GM12878 (cell line): Measurements from ENCODE around the gene NPM1. TPM values are rescaled to one million over a fixed set of nuclear protein-coding genes. Genes with fewer than 3 reads are reported as not detected.

ENCODE experiments used
- ATAC-seq: fragments of 200-7000 bp; cut with Tn5 transposase; 3 replicates; pipeline ENCODE4 v1.9.1; 2020; ENCODE audit warnings: mild to moderate bottlenecking, moderate library complexity
- BruUV-seq: library from RNA; stranded (reverse); fragments of 400-500 nt; replicated peaks from 2 replicates; lab custom pipeline; 2021; lab: Mats Ljungman, UMichigan
- CTCF ChIA-PET: fragments of 300-600 bp; sonication (Branson Sonifier 250); formaldehyde crosslinking; extraction: SDS; loops from one replicate; lab custom pipeline; 2021; ENCODE audit warnings: inconsistent platforms; lab: Yijun Ruan, JAX
- POLR2A ChIA-PET: fragments of 350-600 bp; formaldehyde crosslinking; extraction: SDS; loops from one replicate; lab custom pipeline; 2021; ENCODE audit warnings: inconsistent platforms; lab: Charles Lee
- RAD21 ChIA-PET: fragments of 300-600 bp; sonication (Branson Sonifier 250); formaldehyde crosslinking; loops from one replicate; lab custom pipeline; 2023; ENCODE audit warnings: antibody characterized with exemption; ENCODE audit not compliant: unreplicated experiment; lab: Charles Lee
- SMC1A ChIA-PET: fragments of 300-600 bp; sonication (Branson Sonifier 250); formaldehyde crosslinking; loops from one replicate; lab custom pipeline; 2023; ENCODE audit not compliant: unreplicated experiment, uncharacterized antibody; lab: Charles Lee
- DNase-seq: peaks from one replicate; pipeline ENCODE4 v3.0.0-alpha.2; 2011; ENCODE audit warnings: low read depth, low spot score
- FAIRE-seq: peaks from 3 replicates; lab custom pipeline; 2011; peaks lifted over from hg19 to GRCh38; lab: Jason Lieb, UNC
- H2AFZ ChIP-seq: 2 replicates; pipeline ENCODE4 v1.6.0; 2011; ENCODE audit warnings: low read depth, low read length, control low read depth; ENCODE audit not compliant: control insufficient read depth
- H3K27ac ChIP-seq: 2 replicates; pipeline ENCODE4 v1.5.1; 2011; ENCODE audit warnings: control low read depth; ENCODE audit not compliant: control insufficient read depth, insufficient read depth
- H3K27me3 ChIP-seq, 2 experiments: replicated peaks in 1 of 2; 2 replicates each; pipeline versions ENCODE4 v1.6.0 to v1.6.1; 2011; ENCODE audit warnings: low read length in 1 of 2; ENCODE audit not compliant: control insufficient read depth in 2 of 2, insufficient read depth in 2 of 2
- H3K36me3 ChIP-seq, 2 experiments: 2 replicates each; pipeline ENCODE4 v1.5.1; 2011; ENCODE audit warnings: low read length in 1 of 2; ENCODE audit not compliant: control insufficient read depth in 2 of 2, insufficient read depth in 2 of 2
- H3K4me1 ChIP-seq: 2 replicates; pipeline ENCODE4 v1.6.1; 2011; ENCODE audit warnings: mild to moderate bottlenecking, low read length, moderate library complexity, mixed read lengths; ENCODE audit not compliant: control insufficient read depth, insufficient read depth
- H3K4me2 ChIP-seq: 2 replicates; pipeline ENCODE4 v1.6.0; 2011; ENCODE audit warnings: control low read depth; ENCODE audit not compliant: control insufficient read depth, insufficient read depth
- H3K4me3 ChIP-seq: fragments of 200-600 bp; sonication (generic); 2 replicates; pipeline ENCODE4 v1.5.1; 2016
- H3K79me2 ChIP-seq: 2 replicates; pipeline ENCODE4 v1.6.0; 2011; ENCODE audit warnings: low read length; ENCODE audit not compliant: control insufficient read depth, insufficient read depth
- H3K9ac ChIP-seq: 2 replicates; pipeline ENCODE4 v1.8.0; 2011; ENCODE audit warnings: low read length, control low read depth, mixed read lengths; ENCODE audit not compliant: control insufficient read depth, insufficient read depth
- H3K9me3 ChIP-seq: replicated peaks from 3 replicates; pipeline ENCODE4 v1.5.1; 2011; ENCODE audit warnings: mild to moderate bottlenecking, low read length; ENCODE audit not compliant: control insufficient read depth, insufficient read depth
- H4K20me1 ChIP-seq: 2 replicates; pipeline ENCODE4 v1.6.0; 2011; ENCODE audit not compliant: control insufficient read depth, insufficient read depth
- BHLHE40 ChIP-seq, 2 experiments: fragments of 450-650 bp in 1 of 2; IDR thresholded peaks; 2 replicates each; pipeline ENCODE4 v1.6.1; 2011 to 2017; ENCODE audit warnings: low read depth in 2 of 2, borderline replicate concordance in 1 of 2, improper control_type of control experiment in 1 of 2, low read length in 1 of 2, mild to moderate bottlenecking in 1 of 2
- CBX5 ChIP-seq: sonication (generic); IDR thresholded peaks from 2 replicates; pipeline ENCODE4 v1.6.1; 2016; ENCODE audit warnings: low read depth, moderate library complexity, mild to moderate bottlenecking, inconsistent platforms
- CREB1 ChIP-seq: IDR thresholded peaks from 2 replicates; pipeline ENCODE4 v1.6.1; 2012; ENCODE audit warnings: low read depth, mild to moderate bottlenecking, inconsistent platforms
- DPF2 ChIP-seq: fragments of 450-650 bp; IDR thresholded peaks from 2 replicates; pipeline ENCODE4 v1.6.1; 2017; ENCODE audit warnings: mild to moderate bottlenecking
- EP300 ChIP-seq, 2 experiments: fragments of 150-350 bp in 1 of 2; IDR thresholded peaks; 2 replicates each; pipeline ENCODE4 v1.6.1; 2011 to 2012; ENCODE audit warnings: low read depth in 2 of 2, low read length in 2 of 2, borderline replicate concordance in 1 of 2, improper control_type of control experiment in 1 of 2, inconsistent platforms in 1 of 2; ENCODE audit not compliant: control insufficient read depth in 1 of 2
- FOXK2 ChIP-seq: fragments of 450-650 bp; IDR thresholded peaks from 2 replicates; pipeline ENCODE4 v1.6.1; 2017; ENCODE audit warnings: mild to moderate bottlenecking, moderate library complexity
- HCFC1 ChIP-seq: fragments of 150-350 bp; IDR thresholded peaks from 2 replicates; pipeline ENCODE4 v1.6.1; 2014; ENCODE audit warnings: low read length
- HDAC2 ChIP-seq: fragments of 200-600 bp; sonication (generic); IDR thresholded peaks from 2 replicates; pipeline ENCODE4 v1.6.1; 2017
- MTA3 ChIP-seq: IDR thresholded peaks from 2 replicates; pipeline ENCODE4 v1.6.1; 2012; ENCODE audit warnings: low read length, inconsistent platforms, borderline replicate concordance
- MYB ChIP-seq: fragments of 150-350 bp; IDR thresholded peaks from 2 replicates; pipeline ENCODE4 v1.6.1; 2014; ENCODE audit warnings: mild to moderate bottlenecking, low read depth, low read length, borderline replicate concordance
- NFXL1 ChIP-seq: fragments of 450-650 bp; IDR thresholded peaks from 2 replicates; pipeline ENCODE4 v1.6.1; 2017; ENCODE audit warnings: antibody characterized with exemption, mild to moderate bottlenecking, borderline replicate concordance
- NR2F1 ChIP-seq: fragments of 450-650 bp; conservative IDR thresholded peaks from 2 replicates; pipeline ENCODE4 v1.6.1; 2017; ENCODE audit warnings: mild to moderate bottlenecking
- PAX5 ChIP-seq: IDR thresholded peaks from 2 replicates; pipeline ENCODE4 v1.6.1; 2011; ENCODE audit warnings: low read depth, low read length, borderline replicate concordance
- SRF ChIP-seq, 2 experiments: IDR thresholded peaks; 2 replicates each; pipeline ENCODE4 v1.6.1; 2011; ENCODE audit warnings: low read depth in 2 of 2, low read length in 2 of 2, mild to moderate bottlenecking in 1 of 2, moderate library complexity in 1 of 2
- ZBTB40 ChIP-seq: fragments of 450-650 bp; IDR thresholded peaks from 2 replicates; pipeline ENCODE4 v1.6.1; 2016; ENCODE audit warnings: mild to moderate bottlenecking, moderate library complexity, borderline replicate concordance
- ZNF24 ChIP-seq: fragments of 450-650 bp; IDR thresholded peaks from 2 replicates; pipeline ENCODE4 v1.6.1; 2017; ENCODE audit warnings: antibody characterized with exemption, mild to moderate bottlenecking
- WGBS: methylation state at CpG from one replicate; pipeline ENCODE4 v1.1.6; 2016; ENCODE audit warnings: low lambda C conversion rate; ENCODE audit not compliant: insufficient replicate concordance, insufficient coverage; ENCODE audit errors: missing lambda C conversion rate; 5-methylcytosine and 5-hydroxymethylcytosine counted together
- in situ Hi-C: fragments of 300-500 bp; cut with MboI; formaldehyde crosslinking; loops from 9 replicates; pipeline ENCODE4 v1.14.3; 2018; ENCODE audit warnings: mixed read lengths
- intact Hi-C: fragments of 100-400 bp; cut with micrococcal nuclease; formaldehyde crosslinking; loops from one replicate; pipeline ENCODE4 v1.14.2; 2022; ENCODE audit not compliant: unreplicated experiment
- polyA plus RNA-seq, 11 experiments: library from polyadenylated mRNA; depleted of rRNA in 4 of 11; unstranded in 6 of 11; stranded (reverse) in 5 of 11; fragments of >200 nt; fragmentation: Nextera tagmentation in 4 of 11; fragmentation: Illumina TruSeq in 1 of 11; extraction: Ambion mirVana in 4 of 11; extraction: Trizol in 1 of 11; gene quantifications; 1 replicate in 1 of 11; 2 replicates in 10 of 11; pipeline versions ENCODE4 v1.2.1 to v1.2.3, GENCODE V29; 2011 to 2016; ENCODE audit warnings: inconsistent platforms in 2 of 11, missing spikeins in 2 of 11, low read depth in 1 of 11
- total RNA-seq, 4 experiments: library from RNA; depleted of rRNA in 3 of 4; stranded (reverse); fragments of >200 nt in 3 of 4; fragmentation: Illumina TruSeq in 1 of 4; extraction: Trizol in 1 of 4; gene quantifications; 2 replicates each; pipeline versions ENCODE4 v1.2.1 to v1.2.3, GENCODE V29; 2013 to 2021

The NPM1 gene
- total and polyA plus RNA-seq, 10 of the 15 experiments (the other 5 are each of a cell fraction or from before 2014, with no cell fraction given) = 1,843 to 5,466 (median 2,866) TPM

- DNase-seq = no peak
- intact Hi-C loops = no loop called here
- Histone ChIP-seq H3K27ac (no peak overlapping the region), H3K36me3 (no peaks in the 10 kb centered on the region), H3K9me3 (no peaks in the 10 kb centered on the region), H3K27me3 (no peaks in the 10 kb centered on the region; a peak in 2 of 4 replicates), H3K4me2 (no peak overlapping the region), H3K79me2 (no peaks in the 10 kb centered on the region), H3K4me1 (no peaks in the 10 kb centered on the region), H3K9ac (no peak overlapping the region), H3K4me3 (no peak overlapping the region), H2AFZ (no peak overlapping the region), H4K20me1 (no peaks in the 10 kb centered on the region)
- no peak for TF ChIP-seq EP300 (IDR thresholded peaks at IDR 0.05; ENCODE audit: borderline replicate concordance in 1 of 2, control insufficient read depth in 1 of 2, low read depth in 2 of 2, low read length in 2 of 2)
- no peak for TF ChIP-seq ZNF24
- no peak for TF ChIP-seq FOXK2
- no peak for TF ChIP-seq NFXL1
- no peak for TF ChIP-seq HDAC2
- TF ChIP-seq PAX5 = no peak
- ATAC-seq = no peak
- no TSS peak for BruUV-seq
- in situ Hi-C loops = no loop called here
- RAD21 ChIA-PET = no interaction called here
- POLR2A ChIA-PET = no interaction called here
- WGBS = 70% methylated on average over 13 of the region's 13 CpGs
- SMC1A ChIA-PET = no interaction called here
- FAIRE-seq = no peak
- CTCF ChIA-PET = no interaction called here
Observed at GRCh38 chr5:171436804-171437285, 49.2 kb downstream of the NPM1 start.

- Histone ChIP-seq H3K4me1 (no peaks in the 10 kb centered on the region), H4K20me1 (no peaks in the 10 kb centered on the region), H3K9ac (no peak overlapping the region), H3K4me2 (no peak overlapping the region), H3K4me3 (no peak overlapping the region), H3K9me3 (no peaks in the 10 kb centered on the region), H3K79me2 (no peaks in the 10 kb centered on the region), H3K27ac (no peak overlapping the region), H3K27me3 (no peaks in the 10 kb centered on the region; a peak in 2 of 4 replicates), H2AFZ (no peak overlapping the region), H3K36me3 (no peaks in the 10 kb centered on the region)
- no peak for DNase-seq
- 18% methylated on average over 10 of the region's 14 CpGs for WGBS
- BruUV-seq = no TSS peak
- POLR2A ChIA-PET = no interaction called here
- RAD21 ChIA-PET = no interaction called here
- in situ Hi-C loops = no loop called here
- SMC1A ChIA-PET = no interaction called here
- intact Hi-C loops = no loop called here
- FAIRE-seq = no peak
- ATAC-seq = no peak
- CTCF ChIA-PET = no interaction called here
- TF ChIP-seq ZBTB40 (no peak), HCFC1 (no peak), ZNF24 (no peak), DPF2 (no peak), NR2F1 (no peak), CREB1 (no peak), MTA3 (no peak), BHLHE40 (IDR thresholded peaks at IDR 0.05; ENCODE audit: borderline replicate concordance in 1 of 2, low read depth in 2 of 2, low read length in 1 of 2) (no peak), CBX5 (no peak), MYB (no peak), SRF (IDR thresholded peaks at IDR 0.05; ENCODE audit: low read depth in 2 of 2, low read length in 2 of 2) (no peak)
Observed at GRCh38 chr5:171437286-171437821, 49.7 kb downstream of the NPM1 start.
